SIG-M5 treated with dmso at 0.1 percent for 504 hours (cell line): ENCODE measurements around the gene HCFC1R1.

Experiments used
- DNase-seq: peaks from one replicate; lab custom pipeline; 2025; ENCODE audit not compliant: unreplicated experiment; lab: John Stamatoyannopoulos, UW

HCFC1R1 gene

GRCh38 chr16:3020247-3020603 is 3.5 kb downstream of the HCFC1R1 start, which contains the start of gene TNFRSF12A:
TSS of gene TNFRSF12A (plus strand) at chr16:3020368. CDS start at chr16:3020398, 30 bp downstream.
- DNase-seq, result peak; percentile 70

- DNase-seq, result no peak
Measured at GRCh38 chr16:3019594-3020246, 4.0 kb downstream of the HCFC1R1 start.

- DNase-seq, result no peak
Measured at GRCh38 chr16:3017794-3018506, 5.8 kb downstream of the HCFC1R1 start, which contains the start of gene CLDN6. TSS of gene CLDN6 (minus strand) at chr16:3018183. CDS start at chr16:3016021, 2,162 bp downstream.

GRCh38 chr16:3017344-3017743 is 6.4 kb downstream of the HCFC1R1 start:
- no peak for DNase-seq

GRCh38 chr16:3015865-3016521 is 7.7 kb downstream of the HCFC1R1 start:
- DNase-seq, result no peak

- no peak for DNase-seq
Measured at GRCh38 chr16:3014971-3015370, 8.8 kb downstream of the HCFC1R1 start.

- no peak for DNase-seq
Measured at GRCh38 chr16:3013998-3014690, 9.6 kb downstream of the HCFC1R1 start.

GRCh38 chr16:3013491-3013951 is 10.2 kb downstream of the HCFC1R1 start:
- DNase-seq, result no peak

- DNase-seq, result no peak
Measured at GRCh38 chr16:3012828-3013420, 10.8 kb downstream of the HCFC1R1 start, which contains the start of gene CLDN9. TSS of gene CLDN9 (plus strand) at chr16:3012923. CDS start at chr16:3013363, 440 bp downstream.

GRCh38 chr16:3012246-3012645 is 11.5 kb downstream of the HCFC1R1 start:
- DNase-seq, result no peak

- no peak for DNase-seq
Measured at GRCh38 chr16:3010510-3010909, 13.2 kb downstream of the HCFC1R1 start.

GRCh38 chr16:3009568-3010390 is 14.0 kb downstream of the HCFC1R1 start:
- peak; percentile 32 for DNase-seq

GRCh38 chr16:3008690-3009037 is 15.1 kb downstream of the HCFC1R1 start:
- DNase-seq, result no peak

GRCh38 chr16:3007957-3008689 is 15.6 kb downstream of the HCFC1R1 start:
- DNase-seq, result peak; percentile 28

- DNase-seq, result no peak
Measured at GRCh38 chr16:3007059-3007956, 16.4 kb downstream of the HCFC1R1 start.

GRCh38 chr16:3004781-3005284 is 18.9 kb downstream of the HCFC1R1 start:
- no peak for DNase-seq

- no peak for DNase-seq
Measured at GRCh38 chr16:3004319-3004718, 19.4 kb downstream of the HCFC1R1 start.
